HG03571 (cell line): ENCODE data around the gene C2orf74.

Experiments used
- ATAC-seq: cut with Tn5 transposase; IDR thresholded peaks from one replicate; pipeline ENCODE4 v1.9.1; 2021; ENCODE audit not compliant: unreplicated experiment

Gene C2orf74

GRCh38 chr2:61210332-61210981 is 48.5 kb downstream of the C2orf74 start:
- ATAC-seq = no peak

DNA sequence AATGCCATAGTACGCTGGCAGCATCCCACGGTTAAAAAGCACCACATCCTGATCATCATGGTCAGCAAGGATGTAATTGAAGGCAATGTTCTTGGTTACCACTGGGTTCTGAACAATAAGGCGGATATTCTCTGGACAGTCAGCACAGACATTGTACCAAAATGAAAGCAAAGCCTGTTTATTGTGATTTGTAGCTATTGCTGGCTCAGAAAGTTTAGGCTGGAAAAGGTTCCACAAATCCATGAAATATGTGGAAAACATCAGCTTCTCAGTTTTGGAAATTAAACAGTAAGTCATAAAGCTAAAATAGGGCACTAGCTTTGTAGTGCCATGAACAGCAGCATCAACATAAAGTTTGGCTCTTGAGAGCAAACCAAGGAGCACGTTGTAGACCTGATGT is 52.2 kb downstream of the C2orf74 start:
- no peak for ATAC-seq
